Endodermal cell (in vitro differentiated cells): ENCODE results near the gene ZNF469. TPM values are rescaled to one million over a fixed set of nuclear protein-coding genes. Genes with fewer than 3 reads are reported as not detected.

Experiments
- DNase-seq: peaks from one replicate; pipeline ENCODE4 v3.0.0-alpha.2; 2017
- H3K27ac ChIP-seq: 2 replicates; pipeline ENCODE4 v1.5.1; 2013; ENCODE audit warnings: mild to moderate bottlenecking, low read depth, low read length, moderate library complexity
- H3K27me3 ChIP-seq: 2 replicates; pipeline ENCODE4 v1.6.1; 2013; ENCODE audit warnings: mild to moderate bottlenecking, low read length, moderate library complexity; ENCODE audit not compliant: insufficient read depth, control insufficient read depth, poor library complexity, severe bottlenecking
- H3K36me3 ChIP-seq: 2 replicates; pipeline ENCODE4 v1.7.0; 2013; ENCODE audit warnings: mild to moderate bottlenecking, low read length, moderate library complexity; ENCODE audit not compliant: control insufficient read depth, insufficient read depth
- H3K4me1 ChIP-seq: one replicate; pipeline ENCODE4 v1.7.0; 2013; ENCODE audit warnings: low read length; ENCODE audit not compliant: control insufficient read depth, insufficient read depth
- H3K4me3 ChIP-seq: 2 replicates; pipeline ENCODE4 v1.5.1; 2013; ENCODE audit warnings: mild to moderate bottlenecking, low read length, moderate library complexity
- H3K9ac ChIP-seq: 2 replicates; pipeline ENCODE4 v1.6.1; 2013; ENCODE audit warnings: mild to moderate bottlenecking, low read length, moderate library complexity; ENCODE audit not compliant: poor library complexity, severe bottlenecking; ENCODE audit errors: extremely low read depth
- H3K9me3 ChIP-seq: 2 replicates; pipeline ENCODE4 v1.6.1; 2013; ENCODE audit warnings: mild to moderate bottlenecking, low read length, moderate library complexity; ENCODE audit not compliant: control insufficient read depth
- H3K27ac Mint-ChIP-seq: 2 replicates; pipeline ENCODE4 v1.8.0; 2020; ENCODE audit warnings: mixed read lengths
- H3K27me3 Mint-ChIP-seq: 2 replicates; pipeline ENCODE4 v1.8.0; 2021; ENCODE audit warnings: mild to moderate bottlenecking, mixed read lengths; ENCODE audit not compliant: insufficient read depth
- H3K36me3 Mint-ChIP-seq: 2 replicates; pipeline ENCODE4 v1.8.0; 2020; ENCODE audit warnings: low read depth, mixed read lengths
- H3K4me1 Mint-ChIP-seq: 2 replicates; pipeline ENCODE4 v1.8.0; 2020; ENCODE audit warnings: mixed read lengths
- H3K4me3 Mint-ChIP-seq: 2 replicates; pipeline ENCODE4 v1.8.0; 2020; ENCODE audit warnings: mild to moderate bottlenecking, moderate library complexity, mixed read lengths
- H3K9me3 Mint-ChIP-seq: 2 replicates; pipeline ENCODE4 v1.8.0; 2020; ENCODE audit warnings: mild to moderate bottlenecking, mixed read lengths
- CTCF ChIP-seq: fragments of 200-600 bp; sonication (generic); conservative IDR thresholded peaks from 2 replicates; pipeline ENCODE4 v1.5.0; 2021; ENCODE audit warnings: antibody characterized with exemption, mild to moderate bottlenecking
- WGBS, 2 experiments: methylation state at CpG; one replicate each; pipeline versions ENCODE4 v1.1.5 to v1.1.7; 2013; ENCODE audit warnings: missing lambda C conversion rate in 2 of 2, mixed read lengths in 1 of 2; ENCODE audit not compliant: insufficient coverage in 1 of 2, insufficient read length in 1 of 2; 5-methylcytosine and 5-hydroxymethylcytosine counted together
- total RNA-seq, 2 donors: library from RNA; stranded (reverse); fragmentation: NEBNext Ultra II Directional in 1 of 2; extraction: Animal tissue kit (Norgen Biotek cat#: 25700) in 1 of 2; gene quantifications; 2 replicates in 1 of 2; 3 replicates in 1 of 2; pipeline ENCODE4 v1.2.1, GENCODE V29; 2021

Gene ZNF469
- total RNA-seq, 2 donors from 2014 or later = 0.68 to 4.7 TPM

- 84 to 86% methylated on average over 18 to 24 of the region's 24 CpGs for WGBS, 2 experiments
- H3K4me3 ChIP-seq = no peak overlapping the region
- no peak for TF ChIP-seq CTCF
- peaks cover 2% of the 10 kb centered on the region for H3K27me3 Mint-ChIP-seq
- no peak overlapping the region for H3K4me3 Mint-ChIP-seq
- H3K4me1 Mint-ChIP-seq = no peaks in the 10 kb centered on the region
- H3K9me3 ChIP-seq = no peaks in the 10 kb centered on the region
- H3K27ac Mint-ChIP-seq = no peak overlapping the region
- H3K36me3 ChIP-seq = no peaks in the 10 kb centered on the region
- no peak overlapping the region for H3K27ac ChIP-seq
- no peaks in the 10 kb centered on the region for H3K4me1 ChIP-seq
- peaks cover 3% of the 10 kb centered on the region for H3K9me3 Mint-ChIP-seq
- no peaks in the 10 kb centered on the region for H3K27me3 ChIP-seq
- no peak overlapping the region for H3K9ac ChIP-seq
- no peaks in the 10 kb centered on the region for H3K36me3 Mint-ChIP-seq
- DNase-seq = no peak
Measured at GRCh38 chr16:88402551-88403240, 19.9 kb downstream of the ZNF469 start.

GRCh38 chr16:88403794-88404581 lies 21.2 kb downstream of the ZNF469 start:
- no peaks in the 10 kb centered on the region for H3K36me3 ChIP-seq
- Mint-ChIP-seq H3K9me3 (no peaks in the 10 kb centered on the region), H3K4me1 (no peaks in the 10 kb centered on the region), H3K4me3 (no peak overlapping the region), H3K27me3 (no peaks in the 10 kb centered on the region), H3K36me3 (no peaks in the 10 kb centered on the region), H3K27ac (no peak overlapping the region)
- no peak for TF ChIP-seq CTCF
- H3K4me3 ChIP-seq = no peak overlapping the region
- no peaks in the 10 kb centered on the region for H3K9me3 ChIP-seq
- no peak overlapping the region for H3K9ac ChIP-seq
- H3K27me3 ChIP-seq = no peaks in the 10 kb centered on the region
- H3K4me1 ChIP-seq = no peaks in the 10 kb centered on the region
- H3K27ac ChIP-seq = no peak overlapping the region
- DNase-seq = no peak
- WGBS, 2 experiments = 87 to 93% methylated on average over 14 to 22 of the region's 22 CpGs

- no peaks in the 10 kb centered on the region for H3K4me1 ChIP-seq
- no peak for TF ChIP-seq CTCF
- Mint-ChIP-seq H3K27ac (no peak overlapping the region), H3K4me3 (no peak overlapping the region), H3K27me3 (no peaks in the 10 kb centered on the region), H3K9me3 (no peaks in the 10 kb centered on the region), H3K4me1 (no peaks in the 10 kb centered on the region), H3K36me3 (no peaks in the 10 kb centered on the region)
- H3K36me3 ChIP-seq = no peaks in the 10 kb centered on the region
- no peaks in the 10 kb centered on the region for H3K27me3 ChIP-seq
- no peak overlapping the region for H3K27ac ChIP-seq
- no peak overlapping the region for H3K4me3 ChIP-seq
- no peaks in the 10 kb centered on the region for H3K9me3 ChIP-seq
- DNase-seq = no peak
- 81% methylated on average over 5 to 6 of the region's 6 CpGs for WGBS, 2 experiments
- H3K9ac ChIP-seq = no peak overlapping the region
Measured at GRCh38 chr16:88404769-88405168, 22.0 kb downstream of the ZNF469 start.
